ENCODE results near the gene HPN.

The HPN gene

DNA sequence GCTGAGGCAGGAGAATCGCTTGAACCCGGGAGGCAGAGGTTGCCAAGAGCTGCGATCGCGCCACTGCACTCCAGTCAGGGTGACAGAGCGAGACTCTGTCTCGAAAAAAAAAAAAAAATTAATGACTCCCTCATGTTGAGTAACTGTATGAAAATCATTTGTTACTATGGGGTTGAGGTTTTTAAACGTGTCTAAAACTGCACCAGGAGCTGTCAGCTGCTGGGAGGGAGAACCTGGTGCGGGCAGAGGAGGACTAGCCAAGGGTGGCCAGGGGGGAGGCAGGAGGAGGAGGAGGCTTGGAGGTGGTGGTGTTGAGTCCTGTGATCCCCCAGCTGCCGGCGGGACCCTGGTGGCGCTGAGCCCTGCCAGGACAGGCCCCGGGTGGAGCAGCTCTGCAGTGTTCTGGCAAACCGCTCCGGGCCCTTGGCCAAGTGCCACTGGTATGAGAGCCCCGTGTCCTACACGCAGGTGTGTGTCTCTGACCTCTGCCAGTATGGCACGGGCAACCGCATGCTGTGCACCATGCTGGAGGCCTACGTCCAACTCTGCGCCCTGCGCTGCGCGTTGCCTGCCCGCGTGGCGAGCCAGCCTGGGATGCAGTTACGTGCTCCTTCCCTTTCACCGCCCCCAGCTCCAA, 57.0 kb downstream of the HPN start:
- TF ChIP-seq TCF12 (IDR thresholded peaks at IDR 0.05; ENCODE audit: low read depth) = no peak
- TF ChIP-seq EGR1 (IDR thresholded peaks at IDR 0.05) = no peak
- TF ChIP-seq, protein P1, sequence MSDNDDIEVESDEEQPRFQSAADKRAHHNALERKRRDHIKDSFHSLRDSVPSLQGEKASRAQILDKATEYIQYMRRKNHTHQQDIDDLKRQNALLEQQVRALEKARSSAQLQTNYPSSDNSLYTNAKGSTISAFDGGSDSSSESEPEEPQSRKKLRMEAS (IDR thresholded peaks at IDR 0.05) = no peak
- TF ChIP-seq EP300 (IDR thresholded peaks at IDR 0.05; ENCODE audit: borderline replicate concordance) = no peak
- TF ChIP-seq TEAD4 (IDR thresholded peaks at IDR 0.05) = no peak
- no peak for TF ChIP-seq CREB1 (IDR thresholded peaks at IDR 0.05; ENCODE audit: low read depth)
- TF ChIP-seq NFIC (IDR thresholded peaks at IDR 0.05) = no peak
- TF ChIP-seq TAF1 (IDR thresholded peaks at IDR 0.05; ENCODE audit: low read depth) = no peak
- TF ChIP-seq, protein P2, sequence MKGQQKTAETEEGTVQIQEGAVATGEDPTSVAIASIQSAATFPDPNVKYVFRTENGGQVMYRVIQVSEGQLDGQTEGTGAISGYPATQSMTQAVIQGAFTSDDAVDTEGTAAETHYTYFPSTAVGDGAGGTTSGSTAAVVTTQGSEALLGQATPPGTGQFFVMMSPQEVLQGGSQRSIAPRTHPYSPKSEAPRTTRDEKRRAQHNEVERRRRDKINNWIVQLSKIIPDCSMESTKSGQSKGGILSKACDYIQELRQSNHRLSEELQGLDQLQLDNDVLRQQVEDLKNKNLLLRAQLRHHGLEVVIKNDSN (IDR thresholded peaks at IDR 0.05) = no peak
- no peak for TF ChIP-seq RAD21 (IDR thresholded peaks at IDR 0.05; ENCODE audit: low read depth)
- TF ChIP-seq CEBPB (IDR thresholded peaks at IDR 0.05) = no peak

DNA sequence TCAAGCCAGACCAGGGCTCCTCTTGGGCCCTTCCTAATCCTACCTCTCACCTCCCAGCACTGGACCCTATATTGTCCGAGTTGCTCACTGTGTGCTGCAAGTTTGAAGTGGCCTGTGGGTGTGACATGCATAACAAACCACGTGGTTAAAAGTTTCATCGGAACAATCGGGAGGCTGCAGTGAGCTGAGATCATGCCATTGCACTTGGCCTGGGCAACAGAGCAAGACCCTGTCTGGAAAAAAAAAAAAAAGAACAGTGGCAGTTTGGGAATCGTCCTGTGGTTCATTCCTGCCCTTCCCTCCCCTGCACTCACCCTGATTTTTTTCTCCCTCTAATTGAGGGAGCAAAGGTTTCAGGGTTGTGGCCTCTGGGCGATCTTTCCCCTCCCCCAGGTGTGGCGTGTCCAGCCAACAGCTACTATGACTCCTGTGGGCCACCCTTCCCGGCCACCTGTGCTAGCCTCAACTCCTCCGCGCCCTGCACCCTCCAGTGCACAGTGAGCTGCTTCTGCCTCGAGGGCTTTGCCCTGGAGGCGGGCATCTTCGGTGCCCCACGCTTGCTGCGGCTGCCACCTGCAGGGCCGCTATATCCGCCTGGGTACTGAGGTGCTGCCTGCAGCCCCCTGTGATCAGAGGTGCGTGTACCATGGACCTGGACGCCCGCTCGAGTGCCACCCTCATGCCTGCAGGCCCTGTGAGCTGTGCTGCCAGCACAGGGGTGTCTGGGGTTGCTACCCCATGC, 57.8 kb downstream of the HPN start:
- TF ChIP-seq, protein P1 (IDR thresholded peaks at IDR 0.05) = no peak
- TF ChIP-seq, protein P3, sequence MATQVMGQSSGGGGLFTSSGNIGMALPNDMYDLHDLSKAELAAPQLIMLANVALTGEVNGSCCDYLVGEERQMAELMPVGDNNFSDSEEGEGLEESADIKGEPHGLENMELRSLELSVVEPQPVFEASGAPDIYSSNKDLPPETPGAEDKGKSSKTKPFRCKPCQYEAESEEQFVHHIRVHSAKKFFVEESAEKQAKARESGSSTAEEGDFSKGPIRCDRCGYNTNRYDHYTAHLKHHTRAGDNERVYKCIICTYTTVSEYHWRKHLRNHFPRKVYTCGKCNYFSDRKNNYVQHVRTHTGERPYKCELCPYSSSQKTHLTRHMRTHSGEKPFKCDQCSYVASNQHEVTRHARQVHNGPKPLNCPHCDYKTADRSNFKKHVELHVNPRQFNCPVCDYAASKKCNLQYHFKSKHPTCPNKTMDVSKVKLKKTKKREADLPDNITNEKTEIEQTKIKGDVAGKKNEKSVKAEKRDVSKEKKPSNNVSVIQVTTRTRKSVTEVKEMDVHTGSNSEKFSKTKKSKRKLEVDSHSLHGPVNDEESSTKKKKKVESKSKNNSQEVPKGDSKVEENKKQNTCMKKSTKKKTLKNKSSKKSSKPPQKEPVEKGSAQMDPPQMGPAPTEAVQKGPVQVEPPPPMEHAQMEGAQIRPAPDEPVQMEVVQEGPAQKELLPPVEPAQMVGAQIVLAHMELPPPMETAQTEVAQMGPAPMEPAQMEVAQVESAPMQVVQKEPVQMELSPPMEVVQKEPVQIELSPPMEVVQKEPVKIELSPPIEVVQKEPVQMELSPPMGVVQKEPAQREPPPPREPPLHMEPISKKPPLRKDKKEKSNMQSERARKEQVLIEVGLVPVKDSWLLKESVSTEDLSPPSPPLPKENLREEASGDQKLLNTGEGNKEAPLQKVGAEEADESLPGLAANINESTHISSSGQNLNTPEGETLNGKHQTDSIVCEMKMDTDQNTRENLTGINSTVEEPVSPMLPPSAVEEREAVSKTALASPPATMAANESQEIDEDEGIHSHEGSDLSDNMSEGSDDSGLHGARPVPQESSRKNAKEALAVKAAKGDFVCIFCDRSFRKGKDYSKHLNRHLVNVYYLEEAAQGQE (IDR thresholded peaks at IDR 0.05; ENCODE audit: low read depth) = no peak
- TF ChIP-seq TAF1 (IDR thresholded peaks at IDR 0.05; ENCODE audit: low read depth) (no peak), CREB1 (IDR thresholded peaks at IDR 0.05; ENCODE audit: low read depth) (no peak), ZBTB7A (IDR thresholded peaks at IDR 0.05; ENCODE audit: low read depth) (no peak), FOXM1 (IDR thresholded peaks at IDR 0.05; ENCODE audit: borderline replicate concordance, low read depth) (no peak), EGR1 (IDR thresholded peaks at IDR 0.05) (no peak)

DNA sequence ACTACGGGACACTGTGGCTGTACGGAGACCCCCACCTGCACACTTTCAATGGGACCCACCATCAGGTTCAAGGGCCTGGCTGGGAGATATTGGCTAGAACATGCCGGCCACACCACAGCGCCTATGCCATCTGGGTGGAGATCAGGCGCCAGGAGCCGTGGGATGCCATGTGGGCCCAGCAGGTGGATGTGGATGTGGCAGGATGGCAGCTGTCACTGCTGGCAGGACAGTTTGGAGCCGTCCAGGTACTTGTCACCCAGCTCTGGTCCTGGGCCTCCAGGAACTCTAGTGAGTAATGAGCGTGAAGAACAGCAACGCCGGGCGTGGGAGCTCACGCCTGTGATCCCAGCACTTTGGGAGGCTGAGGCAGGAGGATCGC, 58.4 kb downstream of the HPN start:
- TF ChIP-seq RAD21 (IDR thresholded peaks at IDR 0.05; ENCODE audit: low read depth) = no peak
- no peak for TF ChIP-seq TAF1 (IDR thresholded peaks at IDR 0.05; ENCODE audit: low read depth)
- TF ChIP-seq ZBTB7A (IDR thresholded peaks at IDR 0.05; ENCODE audit: low read depth) = no peak

DNA sequence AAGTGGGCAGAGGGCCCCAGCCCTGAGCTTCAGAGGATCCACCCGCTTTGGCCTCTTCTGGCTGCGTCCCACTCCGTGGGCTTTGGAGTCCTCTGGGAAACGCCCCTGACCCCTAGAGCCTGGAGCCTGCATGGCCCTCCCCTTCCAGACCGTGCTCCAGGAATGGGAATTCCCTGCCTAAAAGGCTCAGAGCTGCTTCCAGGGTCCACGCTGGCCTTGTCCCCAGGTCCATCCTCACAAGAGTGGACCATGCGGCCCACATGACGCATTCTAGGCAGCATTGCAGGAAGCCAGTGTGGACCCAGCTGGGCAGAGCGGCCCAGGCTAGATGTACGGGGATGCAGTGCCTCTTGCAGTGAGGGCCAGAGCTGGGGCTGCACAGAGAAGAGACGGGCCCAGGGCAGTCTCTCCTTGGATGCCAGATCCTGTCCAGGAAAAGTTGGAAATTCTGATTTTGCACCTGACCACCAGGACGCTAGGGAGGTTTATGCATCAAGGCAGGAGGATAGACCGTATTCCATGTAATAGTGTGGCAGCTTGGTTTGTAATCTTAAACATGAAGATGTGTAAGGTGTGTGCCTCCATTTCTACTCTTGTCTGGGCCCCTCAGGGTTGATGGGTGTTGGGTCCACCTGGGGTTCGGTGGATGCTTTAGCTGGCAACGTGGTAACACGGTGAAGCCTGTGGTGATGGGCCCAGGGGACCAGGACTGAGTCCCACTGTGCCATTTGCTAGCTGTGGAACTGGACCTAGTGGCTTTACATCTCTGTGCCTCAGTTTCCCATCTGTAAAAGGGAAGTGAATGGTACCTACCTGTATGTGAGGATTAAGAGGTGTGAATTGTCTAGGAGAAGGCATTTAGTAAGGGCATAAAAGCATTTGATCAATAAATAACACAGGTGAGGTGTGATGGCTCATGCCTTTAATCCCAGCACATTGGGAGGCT, 59.3 kb downstream of the HPN start:
- TF ChIP-seq, protein P1 (IDR thresholded peaks at IDR 0.05) = no peak
- TF ChIP-seq EGR1 (IDR thresholded peaks at IDR 0.05) = no peak
- no peak for TF ChIP-seq FOXM1 (IDR thresholded peaks at IDR 0.05; ENCODE audit: borderline replicate concordance, low read depth)
- no peak for TF ChIP-seq ZBTB7A (IDR thresholded peaks at IDR 0.05; ENCODE audit: low read depth)
- TF ChIP-seq TAF1 (IDR thresholded peaks at IDR 0.05; ENCODE audit: low read depth) = no peak
- TF ChIP-seq, protein P3 (IDR thresholded peaks at IDR 0.05; ENCODE audit: low read depth) = no peak
- TF ChIP-seq CREB1 (IDR thresholded peaks at IDR 0.05; ENCODE audit: low read depth) = no peak
- no peak for TF ChIP-seq CEBPB (IDR thresholded peaks at IDR 0.05)
- TF ChIP-seq RAD21 (IDR thresholded peaks at IDR 0.05; ENCODE audit: low read depth) = no peak
- no peak for TF ChIP-seq EP300 (IDR thresholded peaks at IDR 0.05; ENCODE audit: borderline replicate concordance)
- TF ChIP-seq, protein P2 (IDR thresholded peaks at IDR 0.05) = no peak
- TF ChIP-seq NFIC (IDR thresholded peaks at IDR 0.05) = no peak
- no peak for TF ChIP-seq TEAD4 (IDR thresholded peaks at IDR 0.05)
- no peak for TF ChIP-seq YY1 (IDR thresholded peaks at IDR 0.05; ENCODE audit: low read depth)
- no peak for TF ChIP-seq TCF12 (IDR thresholded peaks at IDR 0.05; ENCODE audit: low read depth)

DNA sequence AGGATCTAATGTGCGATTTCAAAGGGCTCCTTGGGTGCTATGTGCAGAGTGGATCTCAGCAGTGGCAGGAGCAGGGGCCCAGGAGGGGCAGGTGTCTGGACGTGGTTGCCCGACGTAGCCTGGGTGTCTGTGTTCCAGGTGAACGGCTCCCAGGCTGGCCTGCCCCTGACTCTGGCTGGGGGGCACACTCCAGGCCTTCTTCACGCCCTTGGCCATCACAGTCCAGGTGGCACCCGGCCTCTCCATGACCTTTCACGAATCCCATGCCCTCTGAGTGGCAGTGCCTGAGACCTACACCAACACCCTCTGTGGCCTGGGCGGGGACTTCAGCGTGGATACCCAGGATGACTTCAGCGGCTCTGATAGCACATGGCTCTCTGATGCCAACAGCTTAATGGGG, 62.8 kb downstream of the HPN start:
- TF ChIP-seq, protein P2 (IDR thresholded peaks at IDR 0.05) = no peak
- no peak for TF ChIP-seq FOXM1 (IDR thresholded peaks at IDR 0.05; ENCODE audit: borderline replicate concordance, low read depth)
- no peak for TF ChIP-seq CREB1 (IDR thresholded peaks at IDR 0.05; ENCODE audit: low read depth)
- TF ChIP-seq TAF1 (IDR thresholded peaks at IDR 0.05; ENCODE audit: low read depth) = no peak
- no peak for TF ChIP-seq RAD21 (IDR thresholded peaks at IDR 0.05; ENCODE audit: low read depth)
- TF ChIP-seq, protein P1 (IDR thresholded peaks at IDR 0.05) = no peak
- TF ChIP-seq ZBTB7A (IDR thresholded peaks at IDR 0.05; ENCODE audit: low read depth) = no peak
- TF ChIP-seq, protein P3 (IDR thresholded peaks at IDR 0.05; ENCODE audit: low read depth) = no peak
- no peak for TF ChIP-seq TEAD4 (IDR thresholded peaks at IDR 0.05)
- TF ChIP-seq CEBPB (IDR thresholded peaks at IDR 0.05) = no peak

All from Ishikawa (cell line).